ENCODE data around the gene RPP25L. TPM values are rescaled to one million over a fixed set of nuclear protein-coding genes. Genes with fewer than 3 reads are reported as not detected.

Gene RPP25L
- total and polyA plus RNA-seq, 5 donors, result 17.8 to 49.0 (median 33.8) TPM

DNA sequence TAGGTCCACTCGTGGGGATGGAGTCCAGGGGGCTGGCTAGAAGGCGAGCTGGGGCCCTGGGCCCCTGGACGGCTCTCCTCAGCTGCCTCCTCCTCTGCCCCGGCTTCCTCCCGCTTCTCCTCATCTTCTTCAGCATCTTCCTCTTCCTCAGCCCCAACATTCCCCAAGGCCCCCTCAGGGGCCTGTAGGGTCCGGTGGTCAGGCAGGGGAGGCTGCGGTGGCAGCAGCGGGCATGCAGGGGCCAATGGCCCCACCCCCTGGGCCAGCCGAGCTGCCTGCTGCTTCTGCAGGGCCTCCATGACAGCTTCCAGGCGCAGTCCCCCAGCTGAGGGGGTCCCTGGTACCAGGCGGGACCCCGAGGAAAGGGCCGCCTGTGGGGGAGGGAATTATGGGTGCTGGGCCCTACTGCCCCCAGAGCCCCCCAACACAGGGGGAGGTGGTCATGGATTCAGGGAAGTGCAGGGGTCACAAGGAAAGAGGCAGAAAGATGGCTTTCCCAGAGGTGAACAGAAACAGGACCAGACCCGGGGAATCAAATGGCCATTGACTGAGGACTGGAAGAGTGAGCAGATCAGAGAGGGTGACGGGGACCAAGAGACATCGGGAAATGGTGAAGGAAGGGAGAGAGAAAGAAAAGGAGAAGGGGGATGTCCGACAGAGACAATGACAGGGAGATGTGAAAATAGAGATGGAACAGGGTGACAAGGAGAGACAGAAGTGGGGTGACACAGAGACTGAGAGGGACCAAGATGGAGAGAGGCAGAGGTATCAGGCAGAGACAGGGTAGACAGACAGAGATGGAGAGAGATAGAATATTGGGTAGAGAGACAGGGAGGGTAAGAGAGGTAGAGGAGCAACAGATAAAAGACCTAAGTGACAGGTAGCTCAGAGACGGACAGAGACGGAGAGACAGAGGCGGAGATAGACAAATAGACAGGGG lies 16.1 kb upstream of the RPP25L start:
- 38% methylated on average over 20 of the region's 20 CpGs for WGBS
- H3K4me3 ChIP-seq (ENCODE audit: low read length), result peak overlapping the region; percentile 57
- H3K9me3 ChIP-seq (ENCODE audit: control insufficient read depth, low read length), result no peaks in the 10 kb centered on the region
- H3K4me1 ChIP-seq (ENCODE audit: control insufficient read depth, insufficient read depth, low read length), result no peaks in the 10 kb centered on the region
- DNase-seq (no peak), ATAC-seq (no peak)
- intact Hi-C loops (cut with DNase I), result no loop called here
- no peak overlapping the region for H3K27ac ChIP-seq (ENCODE audit: low read length)
- no peaks in the 10 kb centered on the region for H3K27me3 ChIP-seq (ENCODE audit: control insufficient read depth, insufficient read depth)

DNA sequence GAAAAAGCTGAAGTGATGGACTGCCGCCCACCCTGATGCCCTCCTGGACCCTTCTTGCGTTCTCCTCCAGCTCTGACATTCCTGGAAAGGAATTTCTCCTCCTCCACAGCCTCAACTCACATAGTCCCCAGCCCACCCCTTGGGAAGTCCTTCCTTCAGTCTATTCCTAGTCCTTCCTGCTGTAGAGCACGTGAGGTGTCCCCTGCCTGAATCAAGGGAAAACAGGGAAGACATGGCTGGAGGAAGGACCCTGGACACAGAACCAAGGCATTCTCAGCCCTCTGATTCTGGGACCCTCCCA lies 13.2 kb upstream of the RPP25L start:
- Histone ChIP-seq H3K27ac (ENCODE audit: low read length) (no peak overlapping the region), H3K4me3 (ENCODE audit: low read length) (no peak overlapping the region), H3K9me3 (ENCODE audit: control insufficient read depth, low read length) (no peaks in the 10 kb centered on the region), H3K4me1 (ENCODE audit: control insufficient read depth, insufficient read depth, low read length) (peaks cover 2% of the 10 kb centered on the region), H3K27me3 (ENCODE audit: control insufficient read depth, insufficient read depth) (no peaks in the 10 kb centered on the region)
- no peak for ATAC-seq
- intact Hi-C loops (cut with DNase I), result no loop called here
- WGBS, result 65% methylated on average over 3 of the region's 3 CpGs
- DNase-seq, result no peak

DNA sequence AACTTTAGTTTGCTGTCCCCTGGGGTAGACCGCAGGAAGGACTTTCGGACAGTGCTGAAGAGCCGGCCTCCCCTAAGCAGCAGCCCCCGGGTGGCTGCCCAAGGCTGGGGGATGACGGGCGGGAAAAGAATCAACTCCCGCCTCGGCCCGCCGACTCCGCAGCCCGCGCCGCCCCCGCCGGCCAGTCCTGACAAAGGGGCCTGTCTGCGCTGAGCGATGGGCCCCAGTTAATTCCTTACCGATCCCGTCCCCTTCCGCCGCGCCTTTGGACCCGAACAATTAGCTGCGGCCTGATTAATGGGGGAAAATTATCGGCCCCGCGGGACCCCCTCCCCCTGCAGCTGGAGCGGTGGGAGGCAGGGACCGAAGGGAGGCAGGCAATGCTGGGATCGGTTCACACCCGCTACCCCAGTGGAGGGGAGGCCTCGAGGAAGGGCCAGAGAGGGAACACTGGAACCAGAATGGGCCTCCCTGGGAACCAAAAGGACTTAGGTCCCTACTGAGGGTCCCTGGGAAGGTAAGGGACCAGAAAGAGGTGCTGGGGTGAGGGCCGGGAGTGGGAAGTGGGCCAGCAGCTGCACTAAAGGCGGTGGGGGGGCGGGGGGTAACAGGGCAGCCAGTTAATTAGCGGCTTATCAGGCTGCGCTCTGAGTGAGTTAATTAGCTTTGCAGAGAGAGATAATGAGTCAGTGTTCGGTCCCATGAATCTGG lies 12.7 kb upstream of the RPP25L start:
- Histone ChIP-seq H3K4me3 (ENCODE audit: low read length) (no peak overlapping the region), H3K27me3 (ENCODE audit: control insufficient read depth, insufficient read depth) (no peaks in the 10 kb centered on the region), H3K27ac (ENCODE audit: low read length) (no peak overlapping the region), H3K9me3 (ENCODE audit: control insufficient read depth, low read length) (no peaks in the 10 kb centered on the region), H3K4me1 (ENCODE audit: control insufficient read depth, insufficient read depth, low read length) (peaks cover 4% of the 10 kb centered on the region)
- ATAC-seq, result no peak
- DNase-seq, result no peak
- intact Hi-C loops (cut with DNase I), result no loop called here
- WGBS, result 13% methylated on average over 39 of the region's 39 CpGs

DNA sequence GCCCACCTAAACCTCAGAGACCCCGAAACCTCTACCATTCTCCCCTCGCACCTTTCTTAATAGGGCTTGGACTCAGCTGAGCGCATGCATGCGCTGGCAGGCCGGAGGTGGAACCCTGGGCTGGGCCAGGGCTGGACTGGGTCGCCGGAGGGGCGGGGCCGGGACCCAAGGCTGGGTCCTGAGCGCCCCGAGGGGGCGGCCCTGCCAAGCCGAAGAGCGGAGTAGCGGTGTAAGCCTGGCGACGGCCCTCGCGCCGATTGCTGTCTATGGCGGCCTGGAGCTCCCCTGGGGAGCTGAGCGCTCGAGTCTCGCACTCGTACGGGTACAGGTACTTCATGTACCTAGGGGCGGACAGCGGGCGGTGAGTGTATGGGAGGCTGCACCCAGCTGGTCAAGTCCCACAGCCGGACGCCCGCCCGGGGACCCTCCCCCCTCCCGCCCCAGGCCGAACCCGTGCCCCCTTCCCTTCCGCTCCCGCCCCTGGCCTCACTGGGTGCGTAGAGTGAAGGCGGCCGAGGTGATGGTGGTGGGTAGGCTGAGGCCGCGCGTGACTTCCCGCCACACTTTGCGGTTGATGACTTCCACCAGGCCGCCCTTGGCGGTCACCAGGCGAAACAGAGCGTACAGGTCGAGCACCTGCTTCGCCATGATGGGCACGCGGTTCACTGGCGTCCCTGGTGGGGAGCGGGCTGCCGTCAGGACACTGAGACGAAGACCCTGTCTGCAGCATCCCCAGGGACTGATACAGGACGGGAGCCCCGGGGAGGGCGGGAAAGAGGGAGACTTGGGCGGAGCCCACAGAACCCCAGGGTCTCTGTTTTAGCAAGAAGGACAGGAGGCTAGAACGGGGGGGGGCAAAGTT lies 11.7 kb upstream of the RPP25L start:
- Histone ChIP-seq H3K4me1 (ENCODE audit: control insufficient read depth, insufficient read depth, low read length) (peaks cover 7% of the 10 kb centered on the region), H3K4me3 (ENCODE audit: low read length) (no peak overlapping the region), H3K27me3 (ENCODE audit: control insufficient read depth, insufficient read depth) (no peaks in the 10 kb centered on the region), H3K27ac (ENCODE audit: low read length) (no peak overlapping the region), H3K9me3 (ENCODE audit: control insufficient read depth, low read length) (no peaks in the 10 kb centered on the region)
- intact Hi-C loops (cut with DNase I), result no loop called here
- ATAC-seq, result no peak
- WGBS, result 11% methylated on average over 63 of the region's 63 CpGs
- DNase-seq, result no peak

DNA sequence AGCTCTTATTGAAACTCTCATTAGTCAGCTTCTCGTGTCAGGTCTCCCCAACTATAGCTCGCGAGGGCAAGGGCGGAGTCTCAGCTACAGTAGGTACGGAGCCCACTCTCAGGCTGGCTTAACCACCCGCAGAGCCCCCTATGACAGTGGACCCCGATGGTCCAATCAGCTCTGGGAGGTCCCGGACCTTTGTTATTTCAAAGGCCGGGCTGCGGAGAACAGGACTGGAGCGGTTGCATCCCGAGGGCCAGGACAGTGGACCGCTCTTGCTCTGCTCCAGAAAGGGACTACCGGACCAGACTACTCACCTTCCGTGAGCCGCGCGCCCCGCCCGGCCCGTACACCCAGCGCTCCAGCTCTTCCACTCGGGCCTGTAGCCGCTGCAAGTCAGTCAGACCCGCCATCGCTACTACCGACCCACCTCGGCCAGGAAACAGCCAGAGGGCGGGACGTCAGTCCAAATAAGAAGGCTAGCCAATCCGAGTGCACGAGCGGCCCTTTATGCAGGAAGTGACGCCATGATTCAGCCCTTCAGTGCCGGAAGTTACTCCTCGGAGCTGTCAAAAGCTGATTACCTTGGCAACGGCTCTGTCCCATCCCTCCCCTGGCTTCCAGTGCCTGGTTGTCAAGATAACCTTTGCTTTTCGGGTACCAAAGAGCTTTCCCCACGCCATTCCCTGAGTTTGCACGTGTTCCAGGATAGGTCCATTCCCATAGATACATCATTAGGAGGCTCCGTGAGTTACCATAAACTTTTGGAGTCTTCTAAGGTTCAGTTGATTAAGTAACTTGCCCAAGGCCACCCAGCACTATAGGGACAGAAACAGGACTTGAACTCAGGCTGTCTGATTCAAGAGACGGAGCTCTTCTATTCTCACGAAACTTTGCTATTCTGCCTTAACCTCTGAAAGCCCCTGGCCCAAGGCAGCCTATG lies 8.4 kb upstream of the RPP25L start, which contains the start of gene DCTN3:
TSS of gene DCTN3 (minus strand) at position 435 of the 934 bp plus-strand sequence. CDS start at position 404, 31 bp downstream.
- intact Hi-C loops (cut with DNase I), result no loop called here
- DNase-seq, result peak; percentile 95 to 97 (median 95)
- Histone ChIP-seq H3K4me3 (ENCODE audit: low read length) (peak within 1 kb of the TSS; percentile 92), H3K4me1 (ENCODE audit: control insufficient read depth, insufficient read depth, low read length) (peaks cover 7% of the 10 kb centered on the region), H3K9me3 (ENCODE audit: control insufficient read depth, low read length) (no peaks in the 10 kb centered on the region), H3K27ac (ENCODE audit: low read length) (peak within 1 kb of the TSS; percentile 2), H3K27me3 (ENCODE audit: control insufficient read depth, insufficient read depth) (no peaks in the 10 kb centered on the region)
- 4% methylated on average over 43 of the region's 43 CpGs for WGBS
- ATAC-seq, result peak; percentile 97 to 98

DNA sequence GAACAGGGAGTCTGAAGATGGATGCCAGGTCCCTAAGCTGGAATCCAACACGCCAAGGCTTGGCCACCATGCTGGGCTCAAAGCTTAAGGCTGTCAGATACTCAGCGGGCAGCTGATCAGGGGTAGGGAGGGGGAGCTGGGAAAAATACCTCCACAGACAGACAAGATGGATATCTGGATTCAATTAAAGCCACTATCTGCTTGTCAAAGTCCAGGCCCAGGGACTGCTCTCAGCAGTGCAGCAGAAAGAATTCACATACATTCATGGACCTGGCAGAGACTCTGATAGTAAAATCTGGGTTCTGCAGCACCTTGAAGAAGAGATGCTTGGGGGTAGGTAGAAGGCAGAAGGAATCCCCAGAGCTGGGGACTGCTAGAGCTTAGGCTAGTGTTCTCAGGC lies 3.2 kb upstream of the RPP25L start:
- Histone ChIP-seq H3K4me3 (ENCODE audit: low read length) (no peak overlapping the region), H3K27me3 (ENCODE audit: control insufficient read depth, insufficient read depth) (no peaks in the 10 kb centered on the region), H3K27ac (ENCODE audit: low read length) (no peak overlapping the region), H3K9me3 (ENCODE audit: control insufficient read depth, low read length) (no peaks in the 10 kb centered on the region), H3K4me1 (ENCODE audit: control insufficient read depth, insufficient read depth, low read length) (peaks cover 15% of the 10 kb centered on the region)
- 82% methylated on average over 2 of the region's 2 CpGs for WGBS
- ATAC-seq (no peak), DNase-seq (no peak)
- intact Hi-C loops (cut with DNase I), result loop anchor here in 1 of 4 donors (10.0 kb wide), 1 partner anchor 280 kb away; no protein-coding TSS in a partner anchor

DNA sequence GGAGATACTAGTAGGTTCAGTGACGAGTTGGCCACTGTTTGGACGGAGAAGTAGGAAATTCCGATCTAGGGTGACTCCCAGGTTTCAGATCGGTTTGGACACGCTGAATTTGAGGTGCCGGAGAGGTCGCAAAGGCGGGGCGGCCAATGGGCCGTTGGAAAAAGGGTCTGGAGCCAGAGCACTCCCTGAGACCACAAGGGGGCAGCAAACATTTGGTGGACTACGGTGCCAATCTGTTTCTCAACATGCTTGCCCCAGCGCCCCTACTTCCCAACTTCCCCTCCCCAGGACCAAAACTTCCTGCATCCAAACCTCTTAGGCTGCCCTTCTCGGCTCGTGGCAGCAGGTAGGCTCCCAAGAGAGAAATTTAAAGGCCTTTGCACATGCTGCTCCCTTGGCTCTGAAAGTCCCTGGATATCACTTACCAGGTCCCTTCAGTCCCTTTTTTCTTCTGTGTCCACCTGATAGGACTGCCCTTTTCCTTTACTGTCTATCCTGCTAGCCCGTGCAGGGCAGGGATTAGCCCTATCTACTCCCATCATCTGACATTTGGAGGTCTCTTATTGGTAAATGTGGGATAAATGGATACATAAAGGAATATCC lies 992 bp upstream of the RPP25L start:
- WGBS, result 3% methylated on average over 15 of the region's 15 CpGs
- Histone ChIP-seq H3K9me3 (ENCODE audit: control insufficient read depth, low read length) (no peaks in the 10 kb centered on the region), H3K4me3 (ENCODE audit: low read length) (peak overlapping the region; percentile 89), H3K27me3 (ENCODE audit: control insufficient read depth, insufficient read depth) (no peaks in the 10 kb centered on the region), H3K4me1 (ENCODE audit: control insufficient read depth, insufficient read depth, low read length) (peaks cover 10% of the 10 kb centered on the region), H3K27ac (ENCODE audit: low read length) (peak overlapping the region; percentile 63)
- DNase-seq (peak; percentile 79 to 88 (median 85)), ATAC-seq (peak; percentile 67 to 71)
- intact Hi-C loops (cut with DNase I), result loop anchor here in 1 of 4 donors (10.0 kb wide), 1 partner anchor 278 kb away; no protein-coding TSS in a partner anchor

DNA sequence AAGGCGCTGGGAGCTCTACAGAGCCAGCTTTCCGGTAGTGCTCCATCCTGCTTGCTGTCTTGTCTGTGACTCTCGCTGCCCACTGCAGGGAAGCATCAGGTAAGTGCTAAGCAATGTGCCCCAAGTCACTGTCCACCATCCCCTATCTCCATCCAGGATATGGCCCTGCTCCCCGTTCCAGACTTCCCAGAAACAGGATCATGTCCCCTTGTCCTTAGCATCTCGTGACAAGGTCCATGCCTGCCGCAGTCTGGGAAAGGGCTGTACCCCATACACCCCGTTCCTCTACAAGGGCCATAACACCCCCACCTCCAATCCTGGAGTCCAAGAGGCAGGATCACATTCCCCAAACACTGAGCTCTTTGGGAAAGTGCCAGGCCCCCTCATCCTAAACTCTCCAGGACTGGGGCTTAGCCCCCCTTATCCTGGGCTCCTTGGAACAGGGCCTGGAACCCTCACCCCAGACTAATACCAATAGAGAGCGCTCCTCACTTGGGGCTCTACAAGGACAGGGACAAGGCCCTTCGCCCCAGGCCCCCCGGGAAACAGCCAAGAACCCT lies 566 bp downstream of the RPP25L start:
- H3K27me3 ChIP-seq (ENCODE audit: control insufficient read depth, insufficient read depth), result no peaks in the 10 kb centered on the region
- peak overlapping the region; percentile 89 for H3K4me3 ChIP-seq (ENCODE audit: low read length)
- H3K9me3 ChIP-seq (ENCODE audit: control insufficient read depth, low read length), result no peaks in the 10 kb centered on the region
- DNase-seq (peak; percentile 41 to 60 (median 59)), ATAC-seq (peak; percentile 34 to 40)
- H3K4me1 ChIP-seq (ENCODE audit: control insufficient read depth, insufficient read depth, low read length), result peaks cover 10% of the 10 kb centered on the region
- H3K27ac ChIP-seq (ENCODE audit: low read length), result peak overlapping the region; percentile 97
- intact Hi-C loops (cut with DNase I), result loop anchor here in 1 of 4 donors (10.0 kb wide), 1 partner anchor 277 kb away; no protein-coding TSS in a partner anchor
- 62% methylated on average over 10 of the region's 10 CpGs for WGBS

DNA sequence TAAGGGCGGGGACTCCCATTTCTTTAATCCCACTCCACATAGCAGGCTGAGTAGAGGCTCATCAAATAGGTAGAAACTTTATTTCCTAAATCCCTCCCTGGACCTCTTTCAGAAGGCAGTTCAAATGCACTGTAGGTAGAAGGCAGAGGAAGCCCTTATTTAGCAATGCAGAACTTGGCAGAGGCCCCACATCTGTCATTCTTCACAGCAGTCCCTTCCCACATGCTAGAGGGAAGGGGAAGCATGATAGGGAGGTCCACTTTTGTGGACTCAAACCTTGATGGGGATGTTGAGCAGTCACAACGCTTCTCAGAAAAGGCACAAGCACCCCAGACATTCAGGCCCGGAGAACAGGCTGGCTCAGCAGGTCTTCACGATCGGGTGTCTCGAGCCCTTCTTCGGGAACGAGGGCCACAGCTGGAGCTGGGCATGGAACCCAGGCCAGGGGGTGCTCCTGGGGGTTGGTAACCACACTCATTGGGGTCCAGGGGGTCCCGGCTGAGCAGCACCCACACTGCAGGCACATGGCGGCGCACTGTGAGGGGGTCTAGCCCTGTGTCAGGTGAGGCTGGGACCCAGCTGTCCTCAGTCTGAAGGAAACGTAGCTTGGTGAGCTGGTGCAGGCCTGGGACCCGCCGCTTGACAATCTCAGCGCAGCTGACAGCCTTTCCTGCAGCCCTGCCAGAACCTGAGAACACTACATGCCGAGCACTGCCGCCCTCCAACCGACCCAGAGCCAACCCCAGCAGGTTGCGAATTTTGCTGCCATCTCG lies 1.3 kb downstream of the RPP25L start:
- H3K27ac ChIP-seq (ENCODE audit: low read length), result no peak overlapping the region
- 93% methylated on average over 20 of the region's 20 CpGs for WGBS
- ATAC-seq (no peak), DNase-seq (peak in 1 of 3 donors; percentile 70)
- H3K4me1 ChIP-seq (ENCODE audit: control insufficient read depth, insufficient read depth, low read length), result peaks cover 10% of the 10 kb centered on the region
- H3K4me3 ChIP-seq (ENCODE audit: low read length), result no peak overlapping the region
- H3K27me3 ChIP-seq (ENCODE audit: control insufficient read depth, insufficient read depth), result no peaks in the 10 kb centered on the region
- intact Hi-C loops (cut with DNase I), result loop anchor here in 1 of 4 donors (10.0 kb wide), 1 partner anchor 276 kb away; no protein-coding TSS in a partner anchor
- no peaks in the 10 kb centered on the region for H3K9me3 ChIP-seq (ENCODE audit: control insufficient read depth, low read length)
